Stimulated activated CD8-positive, alpha-beta memory T cell treated with anti-CD3 and anti-CD28 coated beads, Interleukin-4, amount 100 ng/mL, for 4 hours (primary cell): ENCODE data around the gene JAZF1.
"Not testable (repeated sequence)": the region's sequence is repeated elsewhere in the genome, so short reads cannot be mapped to it uniquely, and the experiment has no call there.

Experiments used
- DNase-seq, 2 donors: peaks; one replicate each; pipeline ENCODE4 v3.0.0-alpha.2; 2020; ENCODE audit warnings: low read depth in 2 of 2, low spot score in 1 of 2

Gene JAZF1

GRCh38 chr7:28016297-28016696, 164.3 kb downstream of the JAZF1 start:
- no peak for DNase-seq

- no peak for DNase-seq
These were observed 165.4 kb downstream of the JAZF1 start for GRCh38 chr7:28015169-28015568.

- not testable (repeated sequence) for DNase-seq
These were observed 166.3 kb downstream of the JAZF1 start for GRCh38 chr7:28014340-28014739.

GRCh38 chr7:28013441-28013840, 167.2 kb downstream of the JAZF1 start:
- no peak for DNase-seq

GRCh38 chr7:28013019-28013418, 167.6 kb downstream of the JAZF1 start:
- no peak for DNase-seq

- DNase-seq = no peak
These were observed 171.7 kb downstream of the JAZF1 start for GRCh38 chr7:28008911-28009310.

GRCh38 chr7:28008171-28008570, 172.4 kb downstream of the JAZF1 start:
- no peak for DNase-seq

- DNase-seq = no peak
These were observed 174.1 kb downstream of the JAZF1 start for GRCh38 chr7:28006491-28006890.

GRCh38 chr7:28005847-28006231, 174.8 kb downstream of the JAZF1 start:
- no peak for DNase-seq

GRCh38 chr7:28005075-28005846, 175.3 kb downstream of the JAZF1 start:
- no peak for DNase-seq

- DNase-seq = no peak
These were observed 177.2 kb downstream of the JAZF1 start for GRCh38 chr7:28003408-28003807.

- DNase-seq = no peak
These were observed 178.0 kb downstream of the JAZF1 start for GRCh38 chr7:28002638-28003037.

GRCh38 chr7:28001896-28002295, 178.7 kb downstream of the JAZF1 start:
- no peak for DNase-seq

GRCh38 chr7:27999829-28000228, 180.8 kb downstream of the JAZF1 start:
- no peak for DNase-seq

GRCh38 chr7:27998382-27998781, 182.2 kb downstream of the JAZF1 start:
- no peak for DNase-seq

- no peak for DNase-seq
These were observed 183.3 kb downstream of the JAZF1 start for GRCh38 chr7:27997188-27997707.

GRCh38 chr7:27996141-27996540, 184.5 kb downstream of the JAZF1 start:
- no peak for DNase-seq

- DNase-seq = no peak
These were observed 185.4 kb downstream of the JAZF1 start for GRCh38 chr7:27995228-27995627.

- DNase-seq = no peak
These were observed 186.0 kb downstream of the JAZF1 start for GRCh38 chr7:27994639-27995038.

GRCh38 chr7:27992755-27993493, 187.7 kb downstream of the JAZF1 start:
- DNase-seq = no peak

- DNase-seq = no peak
These were observed 188.5 kb downstream of the JAZF1 start for GRCh38 chr7:27992097-27992496.

- DNase-seq = no peak
These were observed 189.5 kb downstream of the JAZF1 start for GRCh38 chr7:27991006-27991528.
